DND-41 (cell line): ENCODE data around the gene CDKL4.
"Not testable (repeated sequence)": the region's sequence is repeated elsewhere in the genome, so short reads cannot be mapped to it uniquely, and the experiment has no call there.

ENCODE experiments used
- ATAC-seq: fragments of 200-7000 bp; cut with Tn5 transposase; 3 replicates; pipeline ENCODE4 v1.9.1; 2021; ENCODE audit warnings: low read depth; ENCODE audit not compliant: insufficient read depth
- DNase-seq: peaks from one replicate; pipeline ENCODE4 v3.0.0-alpha.2; 2020
- H2AFZ ChIP-seq: 2 replicates; pipeline ENCODE4 v1.6.0; 2012; ENCODE audit warnings: low read depth, low read length
- H3K27ac ChIP-seq: 2 replicates; pipeline ENCODE4 v1.5.1; 2012; ENCODE audit warnings: low read length, inconsistent platforms
- H3K27me3 ChIP-seq: fragments of 200-600 bp; sonication (generic); 2 replicates; pipeline ENCODE4 v1.6.0; 2012; ENCODE audit warnings: low read length, mild to moderate bottlenecking, inconsistent platforms; ENCODE audit not compliant: insufficient read depth, poor library complexity
- H3K36me3 ChIP-seq: 2 replicates; pipeline ENCODE4 v1.5.1; 2012; ENCODE audit warnings: low read length, inconsistent platforms; ENCODE audit not compliant: insufficient read depth
- H3K4me1 ChIP-seq: 2 replicates; pipeline ENCODE4 v1.5.1; 2012; ENCODE audit warnings: mild to moderate bottlenecking, low read length; ENCODE audit not compliant: insufficient read depth
- H3K4me2 ChIP-seq: 2 replicates; pipeline ENCODE4 v1.6.0; 2012; ENCODE audit warnings: mild to moderate bottlenecking, moderate library complexity, low read length, inconsistent platforms; ENCODE audit not compliant: insufficient read depth
- H3K4me3 ChIP-seq, 2 experiments: fragments of 200-600 bp in 1 of 2; shearing (Covaris generic) in 1 of 2; 2 replicates each; pipeline ENCODE4 v1.5.1; 2012 to 2016; ENCODE audit warnings: inconsistent platforms in 2 of 2, low read length in 2 of 2, mild to moderate bottlenecking in 2 of 2, low read depth in 1 of 2, moderate library complexity in 1 of 2
- H3K79me2 ChIP-seq: 2 replicates; pipeline ENCODE4 v1.6.0; 2012; ENCODE audit warnings: low read length, inconsistent platforms; ENCODE audit not compliant: insufficient read depth
- H3K9ac ChIP-seq: 2 replicates; pipeline ENCODE4 v1.6.0; 2012; ENCODE audit warnings: low read depth, mild to moderate bottlenecking, inconsistent platforms, low read length, moderate library complexity
- H3K9me3 ChIP-seq: 2 replicates; pipeline ENCODE4 v1.5.1; 2012; ENCODE audit warnings: low read length, moderate library complexity, mild to moderate bottlenecking, inconsistent platforms; ENCODE audit not compliant: insufficient read depth, severe bottlenecking
- H4K20me1 ChIP-seq: 2 replicates; pipeline ENCODE4 v1.6.0; 2012; ENCODE audit warnings: low read length; ENCODE audit not compliant: insufficient read depth
- EZH2 ChIP-seq: IDR thresholded peaks from 3 replicates; pipeline ENCODE4 v1.6.1; 2012; ENCODE audit warnings: borderline replicate concordance, low read depth, mild to moderate bottlenecking, moderate library complexity, low read length, inconsistent platforms; ENCODE audit not compliant: severe bottlenecking
- TF ChIP-seq, protein P1 (sequence below): IDR thresholded peaks from 2 replicates; pipeline ENCODE4 v1.5.1; 2012; ENCODE audit warnings: borderline replicate concordance, low read length, moderate library complexity, mild to moderate bottlenecking; ENCODE audit not compliant: poor library complexity, severe bottlenecking; ENCODE audit errors: extremely low read depth

The CDKL4 gene

DNA sequence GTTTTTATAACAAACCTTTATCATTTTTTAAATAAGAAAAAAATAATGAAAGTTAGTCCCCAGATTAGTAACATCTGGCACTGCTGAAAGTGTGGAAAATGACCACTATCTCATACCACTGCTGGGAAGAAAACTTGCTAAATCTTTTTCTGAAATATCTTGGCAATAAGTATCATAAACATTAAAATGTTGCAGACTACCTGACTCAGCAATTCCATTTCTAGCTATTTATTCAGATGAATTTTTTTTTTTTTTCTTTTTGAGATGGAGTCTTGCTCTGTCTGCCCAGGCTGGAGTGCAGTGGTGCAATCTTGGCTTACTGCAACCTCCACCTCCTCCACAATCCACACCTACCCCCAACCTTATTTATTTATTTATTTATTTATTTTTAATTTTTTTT lies 87.7 kb downstream of the CDKL4 start:
- Histone ChIP-seq H3K4me3 (no peak overlapping the region), H3K9ac (no peak overlapping the region), H3K79me2 (no peaks in the 10 kb centered on the region), H3K27ac (no peak overlapping the region), H3K9me3 (no peaks in the 10 kb centered on the region), H4K20me1 (no peaks in the 10 kb centered on the region), H3K27me3 (no peaks in the 10 kb centered on the region), H3K36me3 (no peaks in the 10 kb centered on the region), H2AFZ (no peak overlapping the region), H3K4me2 (no peak overlapping the region), H3K4me1 (no peaks in the 10 kb centered on the region)
- ATAC-seq (no peak), DNase-seq (no peak)
- TF ChIP-seq EZH2: no peak

DNA sequence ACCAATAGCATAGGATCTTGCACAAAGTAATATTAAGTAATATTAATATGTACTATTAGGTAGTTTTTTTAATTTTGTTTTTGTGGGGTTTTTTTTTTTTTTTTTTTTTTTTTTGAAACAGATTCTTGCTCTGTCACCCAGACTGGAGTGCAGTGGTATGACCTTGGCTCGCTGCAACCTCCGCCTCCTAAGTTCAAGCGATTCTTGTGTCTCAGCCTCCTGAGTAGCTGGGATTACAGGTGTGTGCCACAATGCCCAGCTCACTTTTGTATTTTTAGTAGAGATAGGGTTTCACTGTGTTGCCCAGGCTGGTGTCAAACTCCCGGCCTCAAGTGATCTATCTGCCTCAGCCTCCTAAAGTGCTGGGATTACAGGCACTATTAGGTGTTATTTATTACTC lies 88.2 kb downstream of the CDKL4 start:
- H4K20me1 ChIP-seq, H3K36me3 ChIP-seq, H2AFZ ChIP-seq, DNase-seq, H3K4me1 ChIP-seq, H3K4me2 ChIP-seq, H3K27ac ChIP-seq, H3K4me3 ChIP-seq, H3K9me3 ChIP-seq, H3K27me3 ChIP-seq, H3K79me2 ChIP-seq, H3K9ac ChIP-seq, ATAC-seq: not testable (repeated sequence)

DNA sequence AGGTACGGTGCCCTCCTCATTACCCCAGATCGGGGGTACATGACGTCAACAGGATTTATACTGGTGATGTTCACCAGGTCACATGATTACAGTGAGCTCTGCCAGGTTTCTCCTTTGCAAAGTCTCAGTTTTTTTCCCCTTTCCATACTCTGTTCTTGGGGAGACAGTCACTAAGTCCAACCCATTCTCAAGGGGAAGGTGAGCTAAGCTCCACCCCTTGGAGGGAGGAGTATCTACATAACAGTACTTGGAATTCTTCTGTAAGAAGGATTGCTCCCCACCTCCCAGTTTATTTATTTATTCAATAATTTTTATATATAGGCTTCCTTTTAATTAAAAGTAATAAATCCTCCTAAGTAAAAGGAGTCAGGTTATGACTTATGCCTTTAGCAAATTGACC lies 88.8 kb downstream of the CDKL4 start:
- no peak overlapping the region for H2AFZ ChIP-seq
- H3K27ac ChIP-seq: no peak overlapping the region
- TF ChIP-seq, protein P1, sequence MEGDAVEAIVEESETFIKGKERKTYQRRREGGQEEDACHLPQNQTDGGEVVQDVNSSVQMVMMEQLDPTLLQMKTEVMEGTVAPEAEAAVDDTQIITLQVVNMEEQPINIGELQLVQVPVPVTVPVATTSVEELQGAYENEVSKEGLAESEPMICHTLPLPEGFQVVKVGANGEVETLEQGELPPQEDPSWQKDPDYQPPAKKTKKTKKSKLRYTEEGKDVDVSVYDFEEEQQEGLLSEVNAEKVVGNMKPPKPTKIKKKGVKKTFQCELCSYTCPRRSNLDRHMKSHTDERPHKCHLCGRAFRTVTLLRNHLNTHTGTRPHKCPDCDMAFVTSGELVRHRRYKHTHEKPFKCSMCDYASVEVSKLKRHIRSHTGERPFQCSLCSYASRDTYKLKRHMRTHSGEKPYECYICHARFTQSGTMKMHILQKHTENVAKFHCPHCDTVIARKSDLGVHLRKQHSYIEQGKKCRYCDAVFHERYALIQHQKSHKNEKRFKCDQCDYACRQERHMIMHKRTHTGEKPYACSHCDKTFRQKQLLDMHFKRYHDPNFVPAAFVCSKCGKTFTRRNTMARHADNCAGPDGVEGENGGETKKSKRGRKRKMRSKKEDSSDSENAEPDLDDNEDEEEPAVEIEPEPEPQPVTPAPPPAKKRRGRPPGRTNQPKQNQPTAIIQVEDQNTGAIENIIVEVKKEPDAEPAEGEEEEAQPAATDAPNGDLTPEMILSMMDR: no peak
- TF ChIP-seq EZH2: no peak

DNA sequence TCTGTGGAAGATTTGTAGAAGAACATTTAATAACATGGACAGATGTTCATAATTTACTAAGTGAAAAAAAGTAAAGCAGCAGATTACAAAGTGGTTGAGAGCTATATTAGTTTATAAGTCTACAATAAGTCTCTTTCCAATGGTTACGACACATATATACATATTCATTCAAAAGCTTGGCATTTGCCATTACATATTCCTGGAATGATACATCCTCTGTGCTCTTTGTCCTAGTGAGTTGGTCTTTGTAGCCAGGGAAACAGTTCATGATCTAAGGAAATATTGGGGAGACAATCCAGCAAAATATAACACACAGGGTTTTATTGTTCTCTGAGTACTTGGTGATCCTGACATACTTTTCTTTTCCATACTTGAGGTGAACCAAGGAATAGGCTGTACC lies 90.5 kb downstream of the CDKL4 start:
- DNase-seq: no peak
- H3K9ac ChIP-seq: no peak overlapping the region
- no peak overlapping the region for H3K4me2 ChIP-seq

More for the DNA sequence above, 88.8 kb downstream of the CDKL4 start:
- DNase-seq (no peak), ATAC-seq (no peak)
- Histone ChIP-seq H3K9ac (no peak overlapping the region), H3K4me2 (no peak overlapping the region), H3K4me3 (no peak overlapping the region), H3K4me1 (peaks cover 5% of the 10 kb centered on the region), H4K20me1 (no peaks in the 10 kb centered on the region), H3K36me3 (no peaks in the 10 kb centered on the region), H3K9me3 (no peaks in the 10 kb centered on the region), H3K79me2 (no peaks in the 10 kb centered on the region), H3K27me3 (no peaks in the 10 kb centered on the region)

More for the DNA sequence above, 90.5 kb downstream of the CDKL4 start:
- H3K27me3 ChIP-seq: no peaks in the 10 kb centered on the region
- H3K9me3 ChIP-seq: no peaks in the 10 kb centered on the region
- no peaks in the 10 kb centered on the region for H3K79me2 ChIP-seq
- ATAC-seq: no peak
- peaks cover 5% of the 10 kb centered on the region for H3K4me1 ChIP-seq
- H3K27ac ChIP-seq: no peak overlapping the region
- TF ChIP-seq, protein P1: no peak
- TF ChIP-seq EZH2: no peak
- no peaks in the 10 kb centered on the region for H4K20me1 ChIP-seq
- no peak overlapping the region for H2AFZ ChIP-seq
- no peak overlapping the region for H3K4me3 ChIP-seq
- H3K36me3 ChIP-seq: no peaks in the 10 kb centered on the region
